ENCODE measurements around the gene MAPK7.
A peak's percentile ranks its signal among the peaks of the same experiment; 100 is the strongest.
"Not testable (repeated sequence)": the region's sequence is repeated elsewhere in the genome, so short reads cannot be mapped to it uniquely, and the experiment has no call there.

The MAPK7 gene

DNA sequence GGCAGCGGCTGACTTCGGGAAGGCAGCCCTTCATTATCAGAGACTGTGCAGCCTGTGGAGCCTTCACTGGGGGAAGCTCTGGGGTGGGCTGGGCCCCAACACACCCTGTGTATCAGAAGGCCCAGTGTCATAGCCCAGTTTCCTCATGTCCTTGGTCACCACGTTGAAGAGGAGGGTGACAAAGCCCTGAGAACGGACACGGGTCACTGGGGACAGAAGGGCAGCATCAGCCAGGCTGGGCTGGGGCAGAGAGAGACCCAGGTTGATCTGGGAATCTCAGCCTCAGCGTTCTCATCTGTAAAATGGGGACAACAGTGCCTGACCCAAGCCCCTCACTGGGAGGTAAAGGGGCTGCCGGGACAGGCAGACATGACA is 35.1 kb upstream of the MAPK7 start:
- no peak for DNase-seq (ENCODE audit: low spot score)

DNA sequence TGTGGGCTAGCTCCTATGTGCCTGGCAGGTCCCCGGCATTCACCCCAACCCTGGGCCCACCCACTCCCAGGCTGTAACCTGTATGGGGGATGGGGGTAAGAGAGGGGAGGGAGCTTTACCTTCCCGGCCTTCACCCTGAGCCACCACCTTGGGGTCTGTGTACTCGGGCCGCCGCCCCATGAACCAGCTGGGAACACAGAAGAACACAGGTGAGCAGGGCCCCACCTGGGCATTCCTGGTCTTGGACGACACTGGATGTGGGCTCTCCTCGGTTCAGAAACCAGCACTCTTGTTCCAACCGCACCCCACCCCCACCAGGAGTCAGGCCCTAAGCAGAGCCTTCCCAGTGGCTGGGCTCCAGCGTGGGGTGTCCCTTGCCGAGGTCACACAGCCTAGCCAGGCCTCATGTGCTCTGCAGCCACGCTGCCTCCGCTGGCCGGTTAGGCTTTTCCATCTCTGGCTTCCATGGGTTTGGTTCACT is 34.6 kb upstream of the MAPK7 start:
- no peak for DNase-seq (ENCODE audit: low spot score)

- DNase-seq (ENCODE audit: low spot score), result no peak
Observed at GRCh38 chr17:19344311-19345066, 33.8 kb upstream of the MAPK7 start.

DNA sequence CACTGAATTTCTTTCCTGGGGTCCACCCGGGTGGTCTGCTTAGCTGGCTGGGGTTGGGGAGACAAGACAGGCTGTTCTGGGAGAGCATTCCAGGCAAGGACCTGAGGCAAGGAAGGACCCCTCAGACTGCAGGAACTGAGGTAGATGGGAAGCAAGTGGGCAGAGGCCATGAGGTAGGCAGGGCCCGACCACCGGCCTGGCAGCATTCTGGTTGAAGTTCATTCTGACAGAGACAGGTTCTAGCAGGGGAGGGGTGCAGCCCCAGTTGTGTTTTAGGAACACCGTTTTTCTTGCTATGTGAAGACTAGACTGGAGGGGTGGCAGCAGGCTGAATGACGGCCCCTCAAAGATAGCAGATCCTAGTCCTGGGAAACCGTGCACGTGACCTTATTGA is 33.2 kb upstream of the MAPK7 start:
- no peak for DNase-seq (ENCODE audit: low spot score)

DNA sequence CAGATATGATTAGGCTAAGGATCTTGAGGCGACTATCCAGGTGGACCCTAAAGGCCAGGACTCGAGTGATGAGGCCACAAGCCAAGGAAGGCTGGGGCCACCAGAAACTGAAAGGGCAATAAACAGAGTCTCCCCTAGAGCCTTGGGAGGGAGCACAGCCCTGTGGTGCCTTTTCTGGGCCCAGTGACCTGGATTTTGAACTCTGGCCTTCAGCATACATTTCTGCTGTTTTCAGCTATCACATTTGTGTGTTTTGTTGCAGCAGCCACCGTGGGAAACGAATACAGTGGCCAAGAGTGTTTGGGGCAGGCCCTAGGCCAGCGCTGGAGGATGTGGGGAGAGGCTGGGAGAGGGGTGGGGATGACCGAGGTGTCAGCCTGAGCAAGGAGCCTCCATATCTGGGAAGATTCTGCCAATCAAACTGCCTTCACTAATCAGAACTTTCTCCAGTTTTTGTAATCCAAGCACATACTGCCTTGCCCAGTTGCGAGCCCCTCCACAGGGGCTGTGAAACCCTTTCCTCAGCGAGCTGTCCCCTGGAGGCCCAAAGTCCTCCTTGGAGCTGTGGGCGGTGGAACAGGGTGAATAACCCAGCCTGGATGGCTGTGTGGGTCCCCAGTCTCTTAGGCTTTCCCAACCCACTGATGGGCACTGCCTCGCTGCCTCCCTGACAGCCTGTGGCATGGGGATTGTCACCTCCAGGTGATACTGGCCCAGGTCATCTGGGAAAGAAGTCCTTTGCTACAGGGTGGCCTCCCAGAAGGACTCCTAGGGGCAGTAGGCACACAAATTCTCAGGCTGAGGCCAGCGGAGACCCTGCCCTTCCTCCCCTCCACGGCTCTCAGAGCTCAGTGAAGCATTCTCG is 32.6 kb upstream of the MAPK7 start:
- DNase-seq (ENCODE audit: low spot score), result no peak

- peak; percentile 67 for DNase-seq (ENCODE audit: low spot score)
Observed at GRCh38 chr17:19346351-19347255, 31.7 kb upstream of the MAPK7 start.

- DNase-seq (ENCODE audit: low spot score), result no peak
Observed at GRCh38 chr17:19347323-19348080, 30.8 kb upstream of the MAPK7 start.

- DNase-seq (ENCODE audit: low spot score), result no peak
Observed at GRCh38 chr17:19348081-19348650, 30.1 kb upstream of the MAPK7 start.

- no peak for DNase-seq (ENCODE audit: low spot score)
Observed at GRCh38 chr17:19348806-19349205, 29.5 kb upstream of the MAPK7 start.

DNA sequence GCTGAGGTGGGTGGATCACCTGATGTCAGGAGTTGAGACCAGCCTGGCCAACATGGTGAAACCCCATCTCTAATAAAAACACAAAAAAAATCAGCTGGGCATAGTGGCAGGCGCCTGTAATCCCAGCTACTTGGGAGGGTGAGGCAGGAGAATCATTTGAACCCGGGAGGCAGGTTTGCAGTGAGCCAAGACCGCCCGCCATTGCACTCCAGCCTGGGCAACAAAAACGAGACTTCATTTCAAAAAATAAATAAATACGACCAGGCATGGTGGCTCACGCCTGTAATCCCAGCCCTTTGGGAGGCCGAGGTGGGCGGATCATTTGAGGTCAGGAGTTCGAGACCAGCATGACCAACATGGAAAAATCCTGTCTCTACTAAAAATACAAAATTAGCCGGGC is 24.9 kb upstream of the MAPK7 start:
- not testable (repeated sequence) for DNase-seq (ENCODE audit: low spot score)

GRCh38 chr17:19354748-19355147 is 23.6 kb upstream of the MAPK7 start:
- DNase-seq (ENCODE audit: low spot score), result no peak

- DNase-seq (ENCODE audit: low spot score), result no peak
Observed at GRCh38 chr17:19357351-19357750, 20.9 kb upstream of the MAPK7 start.

- no peak for DNase-seq (ENCODE audit: low spot score)
Observed at GRCh38 chr17:19357761-19358160, 20.5 kb upstream of the MAPK7 start.

DNA sequence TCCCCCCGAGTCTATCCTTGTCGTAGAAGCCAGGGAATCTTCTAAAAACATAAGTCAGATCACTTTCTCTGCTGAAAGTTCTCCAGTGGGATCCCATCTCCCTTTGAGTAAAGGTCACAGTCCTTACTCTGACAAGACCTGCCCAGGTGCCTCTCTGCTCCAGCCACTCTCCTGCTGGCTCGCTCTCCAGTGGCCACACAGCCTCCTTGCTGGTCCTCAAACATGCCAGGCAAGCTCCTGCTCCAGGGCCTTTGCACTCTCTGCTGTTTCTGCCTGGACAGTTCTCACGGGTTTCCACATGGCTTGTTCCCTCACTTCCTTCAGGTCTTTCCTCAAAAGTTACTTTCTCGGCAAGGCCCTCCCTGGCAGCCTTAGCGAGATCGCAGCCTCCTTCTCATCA is 19.1 kb upstream of the MAPK7 start:
- DNase-seq (ENCODE audit: low spot score), result no peak

DNA sequence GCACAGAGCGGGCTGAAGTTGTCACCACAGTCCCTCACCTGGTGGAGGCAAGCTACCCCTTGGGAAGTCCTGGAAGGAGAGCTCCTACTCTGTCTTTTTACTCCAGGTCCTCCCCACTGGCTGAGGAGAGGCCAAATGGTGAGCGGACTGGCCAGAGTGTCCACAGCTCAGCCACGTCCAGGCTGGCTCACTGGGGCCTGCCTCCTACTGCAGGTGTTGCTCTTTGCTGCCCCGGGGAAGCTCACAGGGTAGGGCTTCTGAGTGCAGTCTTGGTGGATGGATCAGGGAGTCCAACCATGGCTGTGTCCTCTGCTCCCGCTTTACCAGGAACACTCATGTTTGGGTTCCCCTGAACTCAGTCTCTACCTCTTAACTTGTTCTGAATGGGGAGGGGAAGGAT is 18.4 kb upstream of the MAPK7 start:
- no peak for DNase-seq (ENCODE audit: low spot score)

DNA sequence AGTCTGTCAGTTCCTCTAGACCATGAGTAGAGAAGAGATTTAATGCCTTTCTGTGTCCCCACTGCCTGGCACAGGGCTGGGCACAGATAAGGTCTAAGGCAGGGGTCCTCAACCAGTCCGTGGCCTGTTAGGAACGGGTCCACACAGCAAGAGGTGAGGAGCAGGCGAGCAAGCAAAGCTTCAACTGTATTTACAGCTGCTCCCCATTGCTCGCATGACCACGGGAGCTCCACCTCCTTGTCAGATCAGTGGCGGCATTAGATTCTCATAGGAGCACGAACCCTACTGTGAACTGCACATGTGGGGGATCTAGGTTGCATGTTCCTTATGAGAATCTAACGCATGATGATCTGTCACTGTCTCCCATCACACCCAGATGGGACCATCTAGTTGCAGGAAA is 17.5 kb upstream of the MAPK7 start:
- no peak for DNase-seq (ENCODE audit: low spot score)

DNA sequence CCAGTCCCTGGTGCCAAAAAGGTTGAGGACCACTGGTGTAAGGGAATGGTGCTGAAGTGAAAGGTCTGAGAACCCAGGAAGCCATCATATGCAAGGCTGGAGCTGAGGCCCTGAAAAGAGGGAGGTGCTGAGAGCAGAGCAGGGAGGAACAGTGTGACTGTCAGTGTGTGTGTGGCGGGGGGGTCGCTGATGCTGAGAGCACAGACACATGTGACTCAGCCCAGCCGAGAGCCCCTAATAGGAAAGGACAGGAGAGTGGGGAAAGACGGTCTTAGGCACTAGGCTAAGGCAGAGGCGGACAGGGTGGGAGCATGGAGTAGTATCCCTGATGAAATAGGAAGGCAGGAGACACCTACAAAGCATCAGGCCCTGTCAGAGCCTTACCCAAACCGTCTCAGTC is 17.0 kb upstream of the MAPK7 start:
- DNase-seq (ENCODE audit: low spot score), result no peak

GRCh38 chr17:19361944-19362276 is 16.4 kb upstream of the MAPK7 start:
- no peak for DNase-seq (ENCODE audit: low spot score)

DNA sequence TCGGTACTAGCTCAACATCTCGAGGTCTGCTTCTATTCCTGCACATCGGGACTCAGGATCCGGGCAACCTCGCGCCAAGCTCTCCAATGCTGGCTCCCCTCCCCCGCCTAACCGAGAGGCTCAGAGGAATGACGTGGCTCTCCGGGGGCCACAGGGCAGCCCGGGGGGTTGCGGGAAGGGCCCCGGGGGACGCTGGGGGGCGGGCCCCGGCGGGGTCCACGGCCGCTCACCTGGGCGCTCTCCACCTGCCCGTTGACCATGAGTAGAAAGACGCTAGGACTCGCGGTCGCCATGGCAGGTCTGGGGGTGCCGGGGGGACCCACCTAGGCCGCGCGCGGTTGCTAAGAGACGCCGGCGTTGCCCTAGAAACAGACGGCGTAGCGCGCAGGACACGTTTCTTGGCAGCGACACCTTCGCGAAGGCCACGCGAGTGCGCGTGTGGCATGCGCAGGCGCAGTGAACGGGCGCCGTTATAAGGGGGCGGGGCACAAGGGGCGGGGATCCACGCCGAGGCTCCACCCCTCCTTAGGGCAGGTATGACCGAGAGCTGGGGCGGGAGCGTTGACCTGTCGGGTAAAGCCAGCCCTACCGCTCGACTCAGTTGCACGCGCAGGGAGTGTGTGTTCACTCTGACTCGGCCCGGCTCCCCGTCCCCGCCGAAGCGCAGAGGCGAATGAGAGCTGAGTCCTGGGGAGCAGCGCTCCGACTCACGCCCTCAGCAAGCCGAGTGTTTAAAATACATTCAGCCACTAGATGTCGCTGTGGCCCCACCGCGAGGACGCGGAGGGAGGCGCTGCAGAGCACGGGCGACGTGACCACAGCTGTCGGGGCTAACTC is 15.8 kb upstream of the MAPK7 start, which contains the start of gene B9D1:
Gene B9D1, minus strand, starts transcription at position 447 of the 837 bp plus-strand sequence. Its CDS starts 154 bp downstream, at position 293.
- peak; percentile 99 for DNase-seq (ENCODE audit: low spot score)

GRCh38 chr17:19363114-19363438 is 15.2 kb upstream of the MAPK7 start:
- DNase-seq (ENCODE audit: low spot score), result no peak

Data from AG08396 (cell line).